CD14-positive monocyte (primary cell): Measurements from ENCODE around the gene SLC26A6. TPM values are rescaled to one million over a fixed set of nuclear protein-coding genes. Genes with fewer than 3 reads are reported as not detected.

Experiments
- DNase-seq, 3 donors: peaks; one replicate each; pipeline ENCODE4 v3.0.0-alpha.2; 2011 to 2022
- H2AFZ ChIP-seq: 2 replicates; pipeline ENCODE4 v1.6.0; 2012; ENCODE audit warnings: mild to moderate bottlenecking, low read depth, low read length, inconsistent platforms; ENCODE audit not compliant: insufficient read depth, poor library complexity, severe bottlenecking
- H3K27ac ChIP-seq, 2 donors: 1 replicate in 1 of 2; 2 replicates in 1 of 2; pipeline ENCODE4 v1.5.1; 2012 to 2013; ENCODE audit warnings: low read length in 2 of 2, control low read depth in 1 of 2, inconsistent platforms in 1 of 2, low read depth in 1 of 2, mild to moderate bottlenecking in 1 of 2
- H3K27me3 ChIP-seq, 2 donors: one replicate each; pipeline versions ENCODE4 v1.6.0 to v1.6.1; 2011 to 2013; ENCODE audit warnings: low read length in 2 of 2; ENCODE audit not compliant: control insufficient read depth in 2 of 2, insufficient read depth in 2 of 2
- H3K36me3 ChIP-seq, 2 donors: replicated peaks in 1 of 2; 1 replicate in 1 of 2; 2 replicates in 1 of 2; pipeline versions ENCODE4 v1.5.1 to v1.6.1; 2012 to 2013; ENCODE audit warnings: low read length in 2 of 2, control low read depth in 1 of 2, inconsistent platforms in 1 of 2, mild to moderate bottlenecking in 1 of 2; ENCODE audit not compliant: insufficient read depth in 2 of 2, control insufficient read depth in 1 of 2
- H3K4me1 ChIP-seq, 2 donors: 1 replicate in 1 of 2; 2 replicates in 1 of 2; pipeline versions ENCODE4 v1.5.1 to v1.6.1; 2012 to 2013; ENCODE audit warnings: low read length in 2 of 2, control low read depth in 1 of 2, inconsistent platforms in 1 of 2, mild to moderate bottlenecking in 1 of 2, moderate library complexity in 1 of 2; ENCODE audit not compliant: insufficient read depth in 2 of 2, control insufficient read depth in 1 of 2
- H3K4me2 ChIP-seq: replicated peaks from 2 replicates; pipeline ENCODE3; 2012; ENCODE audit warnings: low read length, moderate library complexity, mild to moderate bottlenecking; ENCODE audit not compliant: poor library complexity, severe bottlenecking; ENCODE audit errors: extremely low read depth
- H3K4me3 ChIP-seq, 3 experiments: fragments of 200-600 bp in 1 of 3; sonication (generic) in 1 of 3; replicated peaks in 1 of 3; 1 replicate in 2 of 3; 2 replicates in 1 of 3; pipeline ENCODE4 v1.5.1; 2011 to 2013; ENCODE audit warnings: low read length in 3 of 3, mild to moderate bottlenecking in 3 of 3, control low read depth in 2 of 3, low read depth in 2 of 3, inconsistent platforms in 1 of 3, moderate library complexity in 1 of 3
- H3K79me2 ChIP-seq: 2 replicates; pipeline ENCODE4 v1.6.0; 2012; ENCODE audit warnings: mild to moderate bottlenecking, control low read depth, inconsistent platforms, low read length, moderate library complexity; ENCODE audit not compliant: insufficient read depth
- H3K9ac ChIP-seq: 2 replicates; pipeline ENCODE4 v1.6.0; 2017; ENCODE audit warnings: low read length, mild to moderate bottlenecking; ENCODE audit not compliant: insufficient read depth, poor library complexity, severe bottlenecking
- H3K9me3 ChIP-seq, 2 donors: replicated peaks in 1 of 2; 1 replicate in 1 of 2; 2 replicates in 1 of 2; pipeline versions ENCODE4 v1.5.1 to v1.6.1; 2012 to 2013; ENCODE audit warnings: low read length in 2 of 2, control low read depth in 1 of 2; ENCODE audit not compliant: control insufficient read depth in 1 of 2, insufficient read depth in 1 of 2
- H4K20me1 ChIP-seq: 2 replicates; pipeline ENCODE4 v1.6.0; 2012; ENCODE audit warnings: mild to moderate bottlenecking, low read length, control low read depth, moderate library complexity; ENCODE audit not compliant: insufficient read depth
- H3K27ac Mint-ChIP-seq, 7 donors: one replicate each; pipeline ENCODE4 v1.8.0; 2020; ENCODE audit warnings: mild to moderate bottlenecking in 7 of 7, mixed read lengths in 7 of 7, moderate library complexity in 6 of 7, inconsistent platforms in 2 of 7
- H3K27me3 Mint-ChIP-seq, 3 donors: one replicate each; pipeline ENCODE4 v1.8.0; 2021 to 2022; ENCODE audit warnings: low read depth in 3 of 3, mild to moderate bottlenecking in 3 of 3, mixed read lengths in 3 of 3, moderate library complexity in 3 of 3, inconsistent platforms in 1 of 3
- H3K36me3 Mint-ChIP-seq, 2 donors: one replicate each; pipeline ENCODE4 v1.8.0; 2020; ENCODE audit warnings: mixed read lengths in 2 of 2, inconsistent platforms in 1 of 2, mild to moderate bottlenecking in 1 of 2
- H3K4me1 Mint-ChIP-seq: one replicate; pipeline ENCODE4 v1.8.0; 2020; ENCODE audit warnings: mild to moderate bottlenecking, mixed read lengths
- H3K4me3 Mint-ChIP-seq, 2 donors: one replicate each; pipeline ENCODE4 v1.8.0; 2020; ENCODE audit warnings: mild to moderate bottlenecking in 2 of 2, mixed read lengths in 2 of 2, moderate library complexity in 1 of 2
- H3K9me3 Mint-ChIP-seq, 7 donors: one replicate each; pipeline ENCODE4 v1.8.0; 2020 to 2022; ENCODE audit warnings: mixed read lengths in 7 of 7, mild to moderate bottlenecking in 6 of 7, moderate library complexity in 6 of 7, inconsistent platforms in 2 of 7
- WGBS: methylation state at CpG from one replicate; pipeline ENCODE4 v1.1.5; 2013; ENCODE audit warnings: missing lambda C conversion rate; ENCODE audit not compliant: insufficient coverage; 5-methylcytosine and 5-hydroxymethylcytosine counted together
- intact Hi-C, 2 donors: fragments of 100-400 bp; cut with micrococcal nuclease; formaldehyde crosslinking; loops; one replicate each; pipeline versions ENCODE4 v1.15.0 to v1.15.1; 2023
- polyA plus RNA-seq, 3 donors: library from polyadenylated mRNA; depleted of rRNA in 1 of 3; unstranded in 2 of 3; stranded (reverse) in 1 of 3; fragments of 300-500 nt in 2 of 3; fragments of >200 nt in 1 of 3; fragmentation: Illumina TruSeq in 2 of 3; gene quantifications; 1 replicate in 2 of 3; 2 replicates in 1 of 3; pipeline ENCODE4 v1.2.3, GENCODE V29; 2012 to 2021
- TF ChIP-seq, protein P1 (sequence below): fragments of 200-600 bp; IDR thresholded peaks from one replicate; pipeline ENCODE4 v1.8.0; 2022; ENCODE audit warnings: antibody characterized with exemption, mild to moderate bottlenecking

SLC26A6 gene
- polyA plus RNA-seq, 3 donors = 16.3 to 92.8 (median 20.4) TPM

DNA sequence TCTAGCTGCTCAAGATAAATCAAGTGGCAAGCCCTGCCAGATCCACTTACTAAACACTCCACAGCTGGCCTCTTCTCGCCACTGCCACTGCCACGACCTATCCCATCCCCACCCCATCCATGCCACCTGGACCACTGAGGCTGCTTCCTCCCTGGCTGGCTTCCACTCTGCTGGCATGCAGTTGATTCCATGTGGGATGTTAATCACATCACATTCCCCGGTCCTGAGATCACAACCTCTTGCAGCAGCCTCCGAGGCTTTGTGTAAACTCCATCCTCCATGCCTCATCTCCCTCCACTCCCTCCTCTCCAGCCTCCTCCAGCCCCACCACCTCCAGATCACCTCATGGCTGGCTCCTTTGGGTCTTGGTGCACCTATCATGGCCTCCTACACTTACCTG, 42.8 kb upstream of the SLC26A6 start:
- Histone ChIP-seq H3K9me3 (no peaks in the 10 kb centered on the region), H3K4me3 (no peak overlapping the region), H3K4me1 (peaks cover 13 to 16% of the 10 kb centered on the region in 2 donors), H3K27me3 (no peaks in the 10 kb centered on the region), H2AFZ (no peak overlapping the region), H3K79me2 (no peaks in the 10 kb centered on the region), H3K4me2 (no peak overlapping the region), H4K20me1 (no peaks in the 10 kb centered on the region), H3K27ac (no peak overlapping the region), H3K36me3 (peaks cover 35 to 72% of the 10 kb centered on the region in 2 donors), H3K9ac (no peak overlapping the region)
- TF ChIP-seq, protein P1, sequence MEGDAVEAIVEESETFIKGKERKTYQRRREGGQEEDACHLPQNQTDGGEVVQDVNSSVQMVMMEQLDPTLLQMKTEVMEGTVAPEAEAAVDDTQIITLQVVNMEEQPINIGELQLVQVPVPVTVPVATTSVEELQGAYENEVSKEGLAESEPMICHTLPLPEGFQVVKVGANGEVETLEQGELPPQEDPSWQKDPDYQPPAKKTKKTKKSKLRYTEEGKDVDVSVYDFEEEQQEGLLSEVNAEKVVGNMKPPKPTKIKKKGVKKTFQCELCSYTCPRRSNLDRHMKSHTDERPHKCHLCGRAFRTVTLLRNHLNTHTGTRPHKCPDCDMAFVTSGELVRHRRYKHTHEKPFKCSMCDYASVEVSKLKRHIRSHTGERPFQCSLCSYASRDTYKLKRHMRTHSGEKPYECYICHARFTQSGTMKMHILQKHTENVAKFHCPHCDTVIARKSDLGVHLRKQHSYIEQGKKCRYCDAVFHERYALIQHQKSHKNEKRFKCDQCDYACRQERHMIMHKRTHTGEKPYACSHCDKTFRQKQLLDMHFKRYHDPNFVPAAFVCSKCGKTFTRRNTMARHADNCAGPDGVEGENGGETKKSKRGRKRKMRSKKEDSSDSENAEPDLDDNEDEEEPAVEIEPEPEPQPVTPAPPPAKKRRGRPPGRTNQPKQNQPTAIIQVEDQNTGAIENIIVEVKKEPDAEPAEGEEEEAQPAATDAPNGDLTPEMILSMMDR = no peak
- WGBS = 97% methylated on average over 3 of the region's 4 CpGs
- peaks cover 0 to 1% (median 0%) of the 10 kb centered on the region in 7 donors for H3K9me3 Mint-ChIP-seq
- intact Hi-C loops = no loop called here
- DNase-seq = no peak
- H3K36me3 Mint-ChIP-seq = peaks cover 60 to 67% of the 10 kb centered on the region in 2 donors
- no peak overlapping the region for H3K4me3 Mint-ChIP-seq
- peaks cover 0 to 2% (median 0%) of the 10 kb centered on the region in 3 donors for H3K27me3 Mint-ChIP-seq
- peak overlapping the region in 1 of 7 donors; percentile 9 for H3K27ac Mint-ChIP-seq
- peaks cover 13% of the 10 kb centered on the region for H3K4me1 Mint-ChIP-seq

GRCh38 chr3:48674505-48674904, 39.2 kb upstream of the SLC26A6 start:
- intact Hi-C loops = no loop called here
- Mint-ChIP-seq H3K27me3 (no peaks in the 10 kb centered on the region), H3K4me3 (no peak overlapping the region), H3K4me1 (peaks cover 2% of the 10 kb centered on the region), H3K27ac (peak overlapping the region in 1 of 7 donors; percentile 31), H3K36me3 (peaks cover 45 to 48% of the 10 kb centered on the region in 2 donors), H3K9me3 (no peaks in the 10 kb centered on the region)
- peaks cover 20 to 49% of the 10 kb centered on the region in 2 donors for H3K36me3 ChIP-seq
- no peak overlapping the region for H3K4me2 ChIP-seq
- H2AFZ ChIP-seq = no peak overlapping the region
- H3K27me3 ChIP-seq = no peaks in the 10 kb centered on the region
- no peaks in the 10 kb centered on the region for H3K79me2 ChIP-seq
- no peak overlapping the region for H3K4me3 ChIP-seq
- DNase-seq = no peak
- WGBS = 95% methylated on average over 7 of the region's 9 CpGs
- H3K4me1 ChIP-seq = peaks cover 4% of the 10 kb centered on the region in 2 donors
- no peak overlapping the region for H3K27ac ChIP-seq
- no peaks in the 10 kb centered on the region for H3K9me3 ChIP-seq
- H4K20me1 ChIP-seq = no peaks in the 10 kb centered on the region
- H3K9ac ChIP-seq = no peak overlapping the region
- TF ChIP-seq, protein P1 = no peak
